Loucy (cell line): ENCODE results near the gene LIMS1.

Source experiments
- H2AFZ ChIP-seq: fragments of 200-600 bp; sonication (generic); 2 replicates; pipeline ENCODE4 v1.6.0; 2016; ENCODE audit warnings: antibody characterized with exemption, mild to moderate bottlenecking, low read length, moderate library complexity
- H3F3A ChIP-seq: fragments of 200-600 bp; 2 replicates; pipeline ENCODE4 v1.6.0; 2016; ENCODE audit warnings: antibody characterized with exemption, low read depth, mild to moderate bottlenecking
- H3K27me3 ChIP-seq: fragments of 200-600 bp; sonication (generic); 2 replicates; pipeline ENCODE4 v1.6.1; 2014; ENCODE audit warnings: low read length, mild to moderate bottlenecking; ENCODE audit not compliant: insufficient read depth, poor library complexity, severe bottlenecking
- H3K36me3 ChIP-seq: fragments of 200-600 bp; sonication (generic); 2 replicates; pipeline ENCODE4 v1.6.1; 2016; ENCODE audit warnings: low read length; ENCODE audit not compliant: insufficient read depth
- H3K4me1 ChIP-seq: fragments of 200-600 bp; sonication (generic); 2 replicates; pipeline ENCODE4 v1.5.1; 2014; ENCODE audit warnings: low read length, mild to moderate bottlenecking; ENCODE audit not compliant: insufficient read depth, poor library complexity, severe bottlenecking
- H3K4me2 ChIP-seq: fragments of 200-600 bp; sonication (generic); 2 replicates; pipeline ENCODE4 v1.6.0; 2014; ENCODE audit warnings: antibody characterized with exemption, low read length, low read depth, mild to moderate bottlenecking; ENCODE audit not compliant: poor library complexity, severe bottlenecking
- H3K4me3 ChIP-seq: fragments of 200-600 bp; sonication (generic); 2 replicates; pipeline ENCODE4 v1.5.1; 2014; ENCODE audit warnings: low read length, mild to moderate bottlenecking, mixed read lengths; ENCODE audit not compliant: poor library complexity, severe bottlenecking
- H3K79me2 ChIP-seq: fragments of 200-600 bp; sonication (generic); 2 replicates; pipeline ENCODE4 v1.6.1; 2014; ENCODE audit warnings: low read length; ENCODE audit not compliant: insufficient read depth
- H3K9ac ChIP-seq: fragments of 200-600 bp; sonication (generic); 2 replicates; pipeline ENCODE4 v1.6.0; 2014; ENCODE audit warnings: mild to moderate bottlenecking, low read depth, low read length, moderate library complexity; ENCODE audit not compliant: poor library complexity, severe bottlenecking
- H3K9me2 ChIP-seq: fragments of 200-600 bp; sonication (generic); replicated peaks from 2 replicates; pipeline ENCODE4 v1.6.1; 2016; ENCODE audit warnings: low read depth, low read length, mixed read lengths
- H3K9me3 ChIP-seq: fragments of 200-600 bp; sonication (generic); 2 replicates; pipeline ENCODE4 v1.6.1; 2014; ENCODE audit warnings: mild to moderate bottlenecking, antibody characterized with exemption, low read length, low read depth; ENCODE audit not compliant: insufficient read depth
- H4K20me1 ChIP-seq: fragments of 200-600 bp; sonication (generic); 2 replicates; pipeline ENCODE4 v1.6.0; 2014; ENCODE audit warnings: antibody characterized with exemption, low read length, mild to moderate bottlenecking; ENCODE audit not compliant: insufficient read depth, poor library complexity, severe bottlenecking
- EZH2phosphoT487 ChIP-seq: fragments of 200-600 bp; IDR thresholded peaks from 2 replicates; pipeline ENCODE4 v1.6.1; 2018; ENCODE audit warnings: antibody characterized with exemption, mild to moderate bottlenecking, moderate library complexity, borderline replicate concordance
- TF ChIP-seq, protein P1 (sequence below): fragments of 200-600 bp; sonication (generic); conservative IDR thresholded peaks from 2 replicates; pipeline ENCODE4 v1.5.1; 2014; ENCODE audit warnings: mild to moderate bottlenecking, antibody characterized with exemption, low read length

The LIMS1 gene

DNA sequence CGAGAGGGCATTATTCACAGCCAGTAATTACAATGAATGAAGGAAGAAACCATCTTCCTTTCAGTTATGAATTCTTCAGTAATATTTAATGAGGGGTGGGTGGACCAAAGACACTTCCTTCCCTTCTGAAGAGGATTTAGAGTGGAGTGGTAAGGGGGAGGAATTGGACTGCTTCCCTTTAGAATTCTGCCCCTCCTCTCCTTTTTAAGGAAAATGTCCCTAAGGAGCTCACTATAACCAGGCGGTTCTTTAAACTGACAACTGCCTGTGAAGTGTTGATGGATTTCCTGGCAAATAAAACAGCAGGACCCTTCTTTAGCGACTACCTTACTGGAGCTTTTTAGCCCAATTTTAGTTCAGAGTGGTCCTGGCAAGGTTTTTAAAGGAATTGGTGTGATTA, 86.4 kb downstream of the LIMS1 start:
- H2AFZ ChIP-seq, result no peak overlapping the region
- peaks cover 88% of the 10 kb centered on the region for H3K79me2 ChIP-seq
- peak overlapping the region; percentile 80 for H3K4me2 ChIP-seq
- no peaks in the 10 kb centered on the region for H3K36me3 ChIP-seq
- H3F3A ChIP-seq, result peaks cover 24% of the 10 kb centered on the region
- H3K9me3 ChIP-seq, result no peaks in the 10 kb centered on the region
- H3K27me3 ChIP-seq, result no peaks in the 10 kb centered on the region
- H3K9ac ChIP-seq, result peak overlapping the region; percentile 80
- no peaks in the 10 kb centered on the region for H3K9me2 ChIP-seq
- peak overlapping the region; percentile 76 for H3K4me3 ChIP-seq
- TF ChIP-seq, protein P1, sequence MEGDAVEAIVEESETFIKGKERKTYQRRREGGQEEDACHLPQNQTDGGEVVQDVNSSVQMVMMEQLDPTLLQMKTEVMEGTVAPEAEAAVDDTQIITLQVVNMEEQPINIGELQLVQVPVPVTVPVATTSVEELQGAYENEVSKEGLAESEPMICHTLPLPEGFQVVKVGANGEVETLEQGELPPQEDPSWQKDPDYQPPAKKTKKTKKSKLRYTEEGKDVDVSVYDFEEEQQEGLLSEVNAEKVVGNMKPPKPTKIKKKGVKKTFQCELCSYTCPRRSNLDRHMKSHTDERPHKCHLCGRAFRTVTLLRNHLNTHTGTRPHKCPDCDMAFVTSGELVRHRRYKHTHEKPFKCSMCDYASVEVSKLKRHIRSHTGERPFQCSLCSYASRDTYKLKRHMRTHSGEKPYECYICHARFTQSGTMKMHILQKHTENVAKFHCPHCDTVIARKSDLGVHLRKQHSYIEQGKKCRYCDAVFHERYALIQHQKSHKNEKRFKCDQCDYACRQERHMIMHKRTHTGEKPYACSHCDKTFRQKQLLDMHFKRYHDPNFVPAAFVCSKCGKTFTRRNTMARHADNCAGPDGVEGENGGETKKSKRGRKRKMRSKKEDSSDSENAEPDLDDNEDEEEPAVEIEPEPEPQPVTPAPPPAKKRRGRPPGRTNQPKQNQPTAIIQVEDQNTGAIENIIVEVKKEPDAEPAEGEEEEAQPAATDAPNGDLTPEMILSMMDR, result no peak
- H4K20me1 ChIP-seq, result peaks cover 5% of the 10 kb centered on the region
- H3K4me1 ChIP-seq, result peaks cover 86% of the 10 kb centered on the region

DNA sequence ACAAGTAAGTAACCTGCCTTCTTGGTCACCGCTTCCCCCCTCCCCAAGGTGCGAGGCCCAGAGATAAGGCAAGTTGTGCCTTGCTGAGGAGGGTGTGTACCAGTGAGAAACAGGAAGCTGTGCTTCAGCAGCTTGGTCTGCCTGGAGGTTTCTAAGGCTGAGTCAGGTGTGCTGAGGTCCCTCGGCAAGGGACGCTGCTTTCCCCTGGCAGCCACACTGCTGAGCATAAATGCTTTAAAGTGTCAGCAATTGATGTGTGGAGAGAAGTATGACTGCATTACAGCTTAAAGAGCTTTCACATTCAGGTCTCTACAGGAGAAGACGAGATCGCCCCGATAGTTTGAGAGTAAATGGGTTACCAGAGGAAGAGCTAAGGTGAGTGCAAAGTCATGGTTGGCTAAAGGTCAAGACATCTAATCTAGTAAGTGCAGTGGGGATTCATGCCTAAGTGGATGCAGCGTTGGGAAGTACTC, 86.9 kb downstream of the LIMS1 start:
- H2AFZ ChIP-seq, result no peak overlapping the region
- no peaks in the 10 kb centered on the region for H3K27me3 ChIP-seq
- H3F3A ChIP-seq, result peaks cover 24% of the 10 kb centered on the region
- peak overlapping the region; percentile 76 for H3K4me3 ChIP-seq
- H3K79me2 ChIP-seq, result peaks cover 88% of the 10 kb centered on the region
- peak overlapping the region; percentile 80 for H3K9ac ChIP-seq
- H3K4me1 ChIP-seq, result peaks cover 86% of the 10 kb centered on the region
- H3K9me2 ChIP-seq, result no peaks in the 10 kb centered on the region
- no peak for TF ChIP-seq EZH2phosphoT487
- no peaks in the 10 kb centered on the region for H3K9me3 ChIP-seq
- H3K4me2 ChIP-seq, result peak overlapping the region; percentile 80
- H3K36me3 ChIP-seq, result no peaks in the 10 kb centered on the region
- H4K20me1 ChIP-seq, result peaks cover 5% of the 10 kb centered on the region

DNA sequence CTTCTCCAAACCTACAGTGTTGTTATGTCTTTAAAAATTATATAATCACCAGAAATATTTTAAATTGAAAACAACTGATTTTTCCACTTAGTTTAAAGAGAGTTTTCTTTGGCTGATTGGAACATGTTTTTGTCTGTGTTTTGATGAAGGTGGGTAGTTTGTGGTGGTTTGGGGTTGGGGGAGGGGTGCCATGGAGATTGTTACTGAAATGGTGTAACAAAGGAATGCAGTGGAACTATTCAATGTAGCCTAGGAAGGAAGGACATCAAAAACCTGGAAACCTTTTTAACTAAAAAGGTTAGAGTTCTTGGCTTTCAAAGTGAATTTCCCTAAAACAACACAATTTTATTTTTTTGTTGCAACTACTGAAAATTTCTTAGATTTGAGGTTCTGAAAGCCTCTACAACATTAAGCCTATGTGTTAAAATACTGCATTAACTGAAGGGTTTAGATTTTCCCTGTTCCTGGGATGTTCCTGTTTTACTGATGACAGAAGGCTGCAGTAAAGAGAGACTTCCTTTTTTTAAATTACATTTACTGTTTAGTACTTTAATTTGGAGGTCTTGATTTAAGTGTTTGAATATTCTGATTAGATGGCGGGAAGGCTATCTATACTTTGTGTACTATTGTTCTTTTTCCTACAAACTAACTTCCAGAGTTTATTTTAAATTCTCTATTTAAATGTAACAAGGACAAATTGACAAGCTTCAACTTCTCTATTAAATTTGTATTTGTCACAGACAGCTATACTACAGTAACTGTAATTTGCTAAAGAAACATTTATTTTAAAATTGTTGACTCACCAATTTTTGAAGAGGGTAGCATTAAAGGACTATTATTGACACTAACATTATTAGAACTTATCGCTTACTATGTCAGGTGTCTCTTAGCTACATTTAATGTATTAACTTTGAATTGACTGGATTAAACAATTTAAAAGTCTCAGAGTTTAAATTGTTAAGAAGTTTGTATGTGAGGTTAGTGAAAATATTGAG, 87.7 kb downstream of the LIMS1 start:
- peaks cover 12% of the 10 kb centered on the region for H4K20me1 ChIP-seq
- TF ChIP-seq, protein P1, result no peak
- TF ChIP-seq EZH2phosphoT487, result no peak
- H3K4me3 ChIP-seq, result peak overlapping the region; percentile 76
- no peaks in the 10 kb centered on the region for H3K27me3 ChIP-seq
- H3F3A ChIP-seq, result peaks cover 24% of the 10 kb centered on the region
- H3K4me1 ChIP-seq, result peaks cover 86% of the 10 kb centered on the region
- no peaks in the 10 kb centered on the region for H3K9me3 ChIP-seq
- peak overlapping the region; percentile 80 for H3K9ac ChIP-seq
- no peaks in the 10 kb centered on the region for H3K36me3 ChIP-seq
- H3K9me2 ChIP-seq, result no peaks in the 10 kb centered on the region
- H3K4me2 ChIP-seq, result peak overlapping the region; percentile 80
- H2AFZ ChIP-seq, result no peak overlapping the region
- H3K79me2 ChIP-seq, result peaks cover 89% of the 10 kb centered on the region
